Uterus (tissue), 2 donors: ENCODE data around the gene FHIT.

Experiments
- POLR2A ChIP-seq, 2 donors: fragments of 450-650 bp; IDR thresholded peaks; one replicate each; pipeline ENCODE4 v1.6.1; 2016; ENCODE audit warnings: antibody characterized with exemption in 2 of 2, mild to moderate bottlenecking in 1 of 2, moderate library complexity in 1 of 2
- TF ChIP-seq, protein P1 (sequence below), 4 experiments: fragments of 200-600 bp in 2 of 4; fragments of 450-650 bp in 2 of 4; sonication (generic) in 2 of 4; IDR thresholded peaks; one replicate each; pipeline ENCODE4 v1.5.1; 2016 to 2019; ENCODE audit warnings: antibody characterized with exemption in 4 of 4, mild to moderate bottlenecking in 2 of 4, moderate library complexity in 1 of 4

DNA sequence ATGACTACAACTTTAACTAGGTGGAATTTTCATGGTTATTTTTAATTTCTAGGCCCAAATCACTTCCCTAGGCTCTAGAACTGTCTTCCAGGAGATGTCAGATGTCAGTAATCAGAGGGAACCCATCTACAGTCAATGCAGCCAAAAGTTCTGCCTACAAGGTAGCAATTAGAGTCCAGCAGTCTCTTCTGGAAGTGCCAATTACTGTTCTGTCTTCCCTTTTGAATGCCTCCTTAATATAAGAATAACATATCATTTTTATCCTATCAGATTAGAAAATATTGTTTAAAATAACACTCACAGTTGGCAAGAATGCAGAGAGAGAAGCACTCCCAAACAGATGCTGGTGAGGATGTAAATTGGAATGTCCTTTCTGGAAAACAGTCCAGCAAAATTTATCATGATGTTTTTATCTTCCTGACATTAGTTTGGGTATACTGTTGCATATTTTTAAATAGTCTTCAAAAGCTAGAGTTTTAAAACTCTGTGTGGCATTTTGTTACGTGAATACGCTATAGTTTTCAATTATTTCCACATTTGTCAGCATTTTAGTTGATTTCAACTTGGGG lies 543.7 kb downstream of the FHIT start:
- no peak for TF ChIP-seq POLR2A (IDR thresholded peaks at IDR 0.05)
- TF ChIP-seq, protein P1, sequence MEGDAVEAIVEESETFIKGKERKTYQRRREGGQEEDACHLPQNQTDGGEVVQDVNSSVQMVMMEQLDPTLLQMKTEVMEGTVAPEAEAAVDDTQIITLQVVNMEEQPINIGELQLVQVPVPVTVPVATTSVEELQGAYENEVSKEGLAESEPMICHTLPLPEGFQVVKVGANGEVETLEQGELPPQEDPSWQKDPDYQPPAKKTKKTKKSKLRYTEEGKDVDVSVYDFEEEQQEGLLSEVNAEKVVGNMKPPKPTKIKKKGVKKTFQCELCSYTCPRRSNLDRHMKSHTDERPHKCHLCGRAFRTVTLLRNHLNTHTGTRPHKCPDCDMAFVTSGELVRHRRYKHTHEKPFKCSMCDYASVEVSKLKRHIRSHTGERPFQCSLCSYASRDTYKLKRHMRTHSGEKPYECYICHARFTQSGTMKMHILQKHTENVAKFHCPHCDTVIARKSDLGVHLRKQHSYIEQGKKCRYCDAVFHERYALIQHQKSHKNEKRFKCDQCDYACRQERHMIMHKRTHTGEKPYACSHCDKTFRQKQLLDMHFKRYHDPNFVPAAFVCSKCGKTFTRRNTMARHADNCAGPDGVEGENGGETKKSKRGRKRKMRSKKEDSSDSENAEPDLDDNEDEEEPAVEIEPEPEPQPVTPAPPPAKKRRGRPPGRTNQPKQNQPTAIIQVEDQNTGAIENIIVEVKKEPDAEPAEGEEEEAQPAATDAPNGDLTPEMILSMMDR (IDR thresholded peaks at IDR 0.05): no peak
